Measurements from ENCODE around the gene CCDC70.

Gene CCDC70

GRCh38 chr13:51910508-51910907, 48.7 kb downstream of the CCDC70 start:
- Histone ChIP-seq H3K36me3 (ENCODE audit: control insufficient read depth in 2 of 2, insufficient read depth in 2 of 2, low read length in 2 of 2) (no peaks in the 10 kb centered on the region), H3K27ac (ENCODE audit: low read length) (no peak overlapping the region), H3K4me1 (ENCODE audit: control insufficient read depth, insufficient read depth, low read length) (peaks cover 4% of the 10 kb centered on the region), H3K9ac (ENCODE audit: low read length in 2 of 2) (no peak overlapping the region), H3K27me3 (ENCODE audit: control insufficient read depth in 1 of 2, insufficient read depth in 2 of 2, low read length in 2 of 2) (no peaks in the 10 kb centered on the region), H3K9me3 (ENCODE audit: control insufficient read depth in 2 of 2, low read length in 2 of 2) (no peaks in the 10 kb centered on the region), H3K4me3 (ENCODE audit: low read length in 2 of 2) (no peak overlapping the region)

GRCh38 chr13:51912091-51912490, 50.3 kb downstream of the CCDC70 start:
- Histone ChIP-seq H3K4me1 (ENCODE audit: control insufficient read depth, insufficient read depth, low read length) (no peaks in the 10 kb centered on the region), H3K27me3 (ENCODE audit: control insufficient read depth in 1 of 2, insufficient read depth in 2 of 2, low read length in 2 of 2) (no peaks in the 10 kb centered on the region), H3K27ac (ENCODE audit: low read length) (no peak overlapping the region), H3K9me3 (ENCODE audit: control insufficient read depth in 2 of 2, low read length in 2 of 2) (no peaks in the 10 kb centered on the region), H3K4me3 (ENCODE audit: low read length in 2 of 2) (no peak overlapping the region), H3K9ac (ENCODE audit: low read length in 2 of 2) (no peak overlapping the region), H3K36me3 (ENCODE audit: control insufficient read depth in 2 of 2, insufficient read depth in 2 of 2, low read length in 2 of 2) (peaks cover 0 to 2% of the 10 kb centered on the region in 2 donors)

GRCh38 chr13:51912511-51913225, 50.9 kb downstream of the CCDC70 start:
- Histone ChIP-seq H3K9me3 (ENCODE audit: control insufficient read depth in 2 of 2, low read length in 2 of 2) (no peaks in the 10 kb centered on the region), H3K36me3 (ENCODE audit: control insufficient read depth in 2 of 2, insufficient read depth in 2 of 2, low read length in 2 of 2) (peaks cover 0 to 2% of the 10 kb centered on the region in 2 donors), H3K4me3 (ENCODE audit: low read length in 2 of 2) (no peak overlapping the region), H3K9ac (ENCODE audit: low read length in 2 of 2) (no peak overlapping the region), H3K27ac (ENCODE audit: low read length) (no peak overlapping the region), H3K4me1 (ENCODE audit: control insufficient read depth, insufficient read depth, low read length) (no peaks in the 10 kb centered on the region), H3K27me3 (ENCODE audit: control insufficient read depth in 1 of 2, insufficient read depth in 2 of 2, low read length in 2 of 2) (no peaks in the 10 kb centered on the region)

GRCh38 chr13:51913421-51914136, 51.8 kb downstream of the CCDC70 start:
- Histone ChIP-seq H3K4me1 (ENCODE audit: control insufficient read depth, insufficient read depth, low read length) (no peaks in the 10 kb centered on the region), H3K27me3 (ENCODE audit: control insufficient read depth in 1 of 2, insufficient read depth in 2 of 2, low read length in 2 of 2) (no peaks in the 10 kb centered on the region), H3K9me3 (ENCODE audit: control insufficient read depth in 2 of 2, low read length in 2 of 2) (no peaks in the 10 kb centered on the region), H3K9ac (ENCODE audit: low read length in 2 of 2) (no peak overlapping the region), H3K27ac (ENCODE audit: low read length) (no peak overlapping the region), H3K4me3 (ENCODE audit: low read length in 2 of 2) (no peak overlapping the region), H3K36me3 (ENCODE audit: control insufficient read depth in 2 of 2, insufficient read depth in 2 of 2, low read length in 2 of 2) (peaks cover 0 to 2% of the 10 kb centered on the region in 2 donors)

DNA sequence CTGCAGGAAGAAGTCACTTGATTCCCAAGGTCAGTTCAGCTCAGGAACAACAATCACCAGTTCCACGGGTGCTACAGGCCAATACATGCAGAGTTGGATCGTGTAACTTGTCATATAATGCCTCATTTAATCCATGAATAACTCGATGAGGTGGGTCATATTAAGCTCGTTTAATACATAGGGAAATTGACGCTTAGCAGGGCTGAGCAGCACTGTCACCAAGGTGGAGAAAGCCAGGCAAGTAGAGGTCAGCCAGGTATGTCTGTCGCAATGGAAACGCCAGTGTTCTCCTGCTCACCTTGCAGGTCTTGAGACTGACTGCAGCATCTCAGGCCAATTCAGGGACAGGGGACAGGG, 52.3 kb downstream of the CCDC70 start:
- H3K27me3 ChIP-seq (ENCODE audit: control insufficient read depth in 1 of 2, insufficient read depth in 2 of 2, low read length in 2 of 2) = no peaks in the 10 kb centered on the region
- H3K36me3 ChIP-seq (ENCODE audit: control insufficient read depth in 2 of 2, insufficient read depth in 2 of 2, low read length in 2 of 2) = peaks cover 0 to 2% of the 10 kb centered on the region in 2 donors
- H3K9ac ChIP-seq (ENCODE audit: low read length in 2 of 2) = no peak overlapping the region
- no peak overlapping the region for H3K4me3 ChIP-seq (ENCODE audit: low read length in 2 of 2)
- no peaks in the 10 kb centered on the region for H3K9me3 ChIP-seq (ENCODE audit: control insufficient read depth in 2 of 2, low read length in 2 of 2)
- no peaks in the 10 kb centered on the region for H3K4me1 ChIP-seq (ENCODE audit: control insufficient read depth, insufficient read depth, low read length)
- H3K27ac ChIP-seq (ENCODE audit: low read length) = no peak overlapping the region
